ENCODE results near the gene UBE3A. TPM values are rescaled to one million over a fixed set of nuclear protein-coding genes. Genes with fewer than 3 reads are reported as not detected.

UBE3A gene
- total RNA-seq, 2 donors from 2014 or later, result 61.1 to 79.8 TPM

DNA sequence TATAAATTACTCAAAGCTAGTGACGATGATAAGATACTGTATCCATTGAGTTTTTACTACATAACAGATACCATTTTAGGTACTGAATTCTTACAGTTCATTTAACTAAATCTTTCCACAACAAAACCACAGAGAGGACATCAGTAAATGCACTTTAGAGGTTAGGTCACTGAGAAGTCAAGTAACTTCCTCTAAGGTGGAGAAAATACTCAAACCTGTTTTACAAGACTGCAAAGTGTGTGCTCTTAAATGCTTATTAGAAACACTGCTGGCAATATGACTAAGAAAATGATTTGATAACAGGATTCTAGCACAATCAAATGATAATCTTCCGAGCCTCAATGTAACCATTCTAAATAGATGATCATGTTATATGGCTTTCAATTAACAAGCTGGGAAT lies 99.4 kb downstream of the UBE3A start:
- Histone ChIP-seq H3K36me3 (no peaks in the 10 kb centered on the region), H3K4me3 (no peak overlapping the region), H3K9me3 (no peaks in the 10 kb centered on the region), H3K4me1 (replicated peaks) (no peaks in the 10 kb centered on the region), H3K27me3 (replicated peaks; ENCODE audit: insufficient read depth) (no peaks in the 10 kb centered on the region), H3K27ac (no peak overlapping the region)
- no peak for DNase-seq (ENCODE audit: low spot score)
- intact Hi-C loops (cut with DNase I), result no loop called here
- WGBS, result 89% methylated on average over 2 of the region's 2 CpGs
- TF ChIP-seq POLR2AphosphoS5 (IDR thresholded peaks at IDR 0.05), result no peak
- TF ChIP-seq CTCF (IDR thresholded peaks at IDR 0.05), result no peak
- no peak for TF ChIP-seq POLR2A (IDR thresholded peaks at IDR 0.05)

GRCh38 chr15:25335279-25335678 lies 103.5 kb downstream of the UBE3A start:
- Histone ChIP-seq H3K9me3 (no peaks in the 10 kb centered on the region), H3K36me3 (no peaks in the 10 kb centered on the region), H3K27ac (no peak overlapping the region), H3K4me3 (no peak overlapping the region), H3K27me3 (replicated peaks; ENCODE audit: insufficient read depth) (no peaks in the 10 kb centered on the region), H3K4me1 (replicated peaks) (no peaks in the 10 kb centered on the region)
- 98% methylated on average over 4 of the region's 4 CpGs for WGBS
- TF ChIP-seq POLR2AphosphoS5 (IDR thresholded peaks at IDR 0.05) (no peak), CTCF (IDR thresholded peaks at IDR 0.05) (no peak), POLR2A (IDR thresholded peaks at IDR 0.05) (no peak)
- no peak for DNase-seq (ENCODE audit: low spot score)
- intact Hi-C loops (cut with DNase I), result no loop called here

DNA sequence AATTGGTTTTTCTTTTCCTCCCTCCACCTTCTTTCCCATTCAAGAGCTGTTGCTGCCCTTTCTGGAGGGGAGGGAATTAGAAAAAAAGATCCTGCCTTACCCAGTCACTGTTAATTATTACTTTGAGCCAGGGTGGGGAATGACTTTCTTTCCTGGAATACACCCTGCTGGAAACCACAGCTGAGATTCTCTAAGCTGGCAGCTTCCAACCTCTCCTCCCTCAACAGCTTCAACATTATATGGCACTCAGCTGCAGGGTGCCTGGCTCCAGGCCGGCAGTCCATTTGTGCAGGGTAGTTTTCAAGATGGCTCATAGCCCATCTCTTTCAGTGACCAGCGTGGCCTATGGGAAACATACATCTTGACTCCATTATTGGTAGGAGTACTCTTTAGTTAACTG lies 105.8 kb downstream of the UBE3A start:
- Histone ChIP-seq H3K27me3 (replicated peaks; ENCODE audit: insufficient read depth) (no peaks in the 10 kb centered on the region), H3K27ac (no peak overlapping the region), H3K4me3 (no peak overlapping the region), H3K4me1 (replicated peaks) (no peaks in the 10 kb centered on the region), H3K36me3 (no peaks in the 10 kb centered on the region), H3K9me3 (no peaks in the 10 kb centered on the region)
- TF ChIP-seq CTCF (IDR thresholded peaks at IDR 0.05) (no peak), POLR2A (IDR thresholded peaks at IDR 0.05) (no peak), POLR2AphosphoS5 (IDR thresholded peaks at IDR 0.05) (no peak)
- DNase-seq (ENCODE audit: low spot score), result no peak
- intact Hi-C loops (cut with DNase I), result no loop called here
- WGBS, result 93% methylated on average over 2 of the region's 2 CpGs

DNA sequence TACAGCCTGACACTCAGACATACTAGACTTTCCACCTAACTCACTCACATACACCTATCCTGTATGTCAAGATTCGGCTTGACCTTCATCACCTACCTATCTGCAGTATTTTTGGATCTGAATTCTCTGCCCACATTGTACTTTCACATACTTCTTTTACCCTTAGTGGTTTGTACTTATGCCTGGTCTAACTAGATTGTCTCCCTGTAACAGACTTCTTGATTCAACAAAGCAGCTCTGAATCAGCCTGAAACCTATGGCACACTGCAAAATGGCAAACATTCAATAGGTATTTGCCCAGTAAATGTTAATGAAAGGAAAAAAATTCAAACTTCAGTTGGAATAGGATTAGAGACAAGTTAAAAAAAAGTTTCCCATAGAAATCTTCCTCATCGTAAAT lies 106.5 kb downstream of the UBE3A start:
- Histone ChIP-seq H3K36me3 (no peaks in the 10 kb centered on the region), H3K9me3 (no peaks in the 10 kb centered on the region), H3K4me3 (no peak overlapping the region), H3K4me1 (replicated peaks) (no peaks in the 10 kb centered on the region), H3K27me3 (replicated peaks; ENCODE audit: insufficient read depth) (no peaks in the 10 kb centered on the region), H3K27ac (no peak overlapping the region)
- 91% methylated on average over 2 of the region's 2 CpGs for WGBS
- DNase-seq (ENCODE audit: low spot score), result no peak
- TF ChIP-seq CTCF (IDR thresholded peaks at IDR 0.05) (no peak), POLR2A (IDR thresholded peaks at IDR 0.05) (no peak), POLR2AphosphoS5 (IDR thresholded peaks at IDR 0.05) (no peak)
- intact Hi-C loops (cut with DNase I), result no loop called here

GRCh38 chr15:25331860-25332259 lies 107.0 kb downstream of the UBE3A start:
- Histone ChIP-seq H3K4me3 (no peak overlapping the region), H3K36me3 (no peaks in the 10 kb centered on the region), H3K27ac (no peak overlapping the region), H3K4me1 (replicated peaks) (no peaks in the 10 kb centered on the region), H3K27me3 (replicated peaks; ENCODE audit: insufficient read depth) (no peaks in the 10 kb centered on the region), H3K9me3 (no peaks in the 10 kb centered on the region)
- no peak for DNase-seq (ENCODE audit: low spot score)
- WGBS, result 80% methylated on average over 2 of the region's 2 CpGs
- no peak for TF ChIP-seq POLR2AphosphoS5 (IDR thresholded peaks at IDR 0.05)
- no peak for TF ChIP-seq POLR2A (IDR thresholded peaks at IDR 0.05)
- no peak for TF ChIP-seq CTCF (IDR thresholded peaks at IDR 0.05)
- intact Hi-C loops (cut with DNase I), result no loop called here
